OCI-LY7 (cell line): Measurements from ENCODE around the gene IRX3. TPM values are rescaled to one million over a fixed set of nuclear protein-coding genes. Genes with fewer than 3 reads are reported as not detected.

Experiments
- BruUV-seq: library from RNA; stranded (reverse); fragments of 400-500 nt; replicated peaks from 2 replicates; lab custom pipeline; 2021; lab: Mats Ljungman, UMichigan
- CTCF ChIA-PET: fragments of 300-600 bp; sonication (Branson Sonifier 250); formaldehyde crosslinking; loops from one replicate; lab custom pipeline; 2022; ENCODE audit warnings: antibody characterized with exemption; ENCODE audit not compliant: unreplicated experiment; lab: Charles Lee
- POLR2A ChIA-PET: fragments of 300-600 bp; sonication (Branson Sonifier 250); formaldehyde crosslinking; loops from one replicate; lab custom pipeline; 2022; ENCODE audit warnings: antibody characterized with exemption; lab: Charles Lee
- DNase-seq: peaks from one replicate; pipeline ENCODE4 v3.0.0-alpha.2; 2015; ENCODE audit warnings: low spot score
- H2AFZ ChIP-seq: fragments of 200-600 bp; sonication (generic), shearing (Covaris generic); 2 replicates; pipeline ENCODE4 v1.6.1; 2014; ENCODE audit warnings: mild to moderate bottlenecking, antibody characterized with exemption, low read length, moderate library complexity
- H3K27ac ChIP-seq: fragments of 200-600 bp; sonication (generic); 2 replicates; pipeline ENCODE4 v1.5.1; 2014; ENCODE audit warnings: mixed run types, low read depth, mild to moderate bottlenecking, moderate library complexity, low read length, inconsistent platforms; ENCODE audit not compliant: poor library complexity, severe bottlenecking
- H3K36me3 ChIP-seq: fragments of 200-600 bp; sonication (generic); 2 replicates; pipeline ENCODE4 v1.6.1; 2014; ENCODE audit warnings: mild to moderate bottlenecking, antibody characterized with exemption, low read length, moderate library complexity, mixed read lengths; ENCODE audit not compliant: insufficient read depth
- H3K4me1 ChIP-seq: fragments of 200-600 bp; sonication (generic); 2 replicates; pipeline ENCODE4 v1.5.1; 2014; ENCODE audit warnings: mild to moderate bottlenecking, low read length; ENCODE audit not compliant: insufficient read depth, poor library complexity, severe bottlenecking
- H3K4me2 ChIP-seq: fragments of 200-600 bp; sonication (generic); 2 replicates; pipeline ENCODE4 v1.6.1; 2014; ENCODE audit warnings: mild to moderate bottlenecking, low read length
- H3K4me3 ChIP-seq: fragments of 200-600 bp; sonication (generic); 2 replicates; pipeline ENCODE4 v1.5.1; 2014; ENCODE audit warnings: mild to moderate bottlenecking, low read depth, low read length; ENCODE audit not compliant: poor library complexity, severe bottlenecking
- H3K79me2 ChIP-seq: fragments of 200-600 bp; sonication (generic); 2 replicates; pipeline ENCODE4 v1.6.1; 2016; ENCODE audit warnings: low read depth, mild to moderate bottlenecking, low read length, moderate library complexity, mixed read lengths; ENCODE audit not compliant: insufficient read depth
- H3K9me2 ChIP-seq: fragments of 200-600 bp; sonication (generic); 2 replicates; pipeline ENCODE4 v1.6.1; 2016; ENCODE audit warnings: mild to moderate bottlenecking, low read length, mixed read lengths; ENCODE audit not compliant: insufficient read depth
- H3K9me3 ChIP-seq: fragments of 200-600 bp; sonication (generic); 2 replicates; pipeline ENCODE4 v1.6.1; 2014; ENCODE audit warnings: mild to moderate bottlenecking, mixed run types, low read length, mixed read lengths
- H4K20me1 ChIP-seq: fragments of 200-600 bp; sonication (generic); 2 replicates; pipeline ENCODE4 v1.6.1; 2014; ENCODE audit warnings: mild to moderate bottlenecking, antibody characterized with exemption, low read length, moderate library complexity, mixed read lengths; ENCODE audit not compliant: insufficient read depth
- EZH2phosphoT487 ChIP-seq: fragments of 200-600 bp; sonication (generic); IDR thresholded peaks from 2 replicates; pipeline ENCODE4 v1.6.1; 2018; ENCODE audit warnings: low read depth, borderline replicate concordance, mild to moderate bottlenecking, mixed run types, antibody characterized with exemption, low read length, moderate library complexity, mixed read lengths
- intact Hi-C: fragments of 100-400 bp; cut with micrococcal nuclease; formaldehyde crosslinking; loops from one replicate; pipeline ENCODE4 v1.10.0; 2022; ENCODE audit not compliant: unreplicated experiment
- total RNA-seq, 2 experiments: library from RNA; depleted of rRNA in 1 of 2; stranded (reverse); fragments of >200 nt in 1 of 2; shearing (Covaris generic) in 1 of 2; gene quantifications; 2 replicates each; pipeline ENCODE4 v1.2.3, GENCODE V29; 2014 to 2022
- TF ChIP-seq, protein P1 (sequence below): fragments of 200-600 bp; sonication (generic); conservative IDR thresholded peaks from 2 replicates; pipeline ENCODE4 v1.5.1; 2014; ENCODE audit warnings: mild to moderate bottlenecking, antibody characterized with exemption, low read length, moderate library complexity, mixed read lengths

The IRX3 gene
- total RNA-seq, 2 experiments from 2014 or later = not detected

DNA sequence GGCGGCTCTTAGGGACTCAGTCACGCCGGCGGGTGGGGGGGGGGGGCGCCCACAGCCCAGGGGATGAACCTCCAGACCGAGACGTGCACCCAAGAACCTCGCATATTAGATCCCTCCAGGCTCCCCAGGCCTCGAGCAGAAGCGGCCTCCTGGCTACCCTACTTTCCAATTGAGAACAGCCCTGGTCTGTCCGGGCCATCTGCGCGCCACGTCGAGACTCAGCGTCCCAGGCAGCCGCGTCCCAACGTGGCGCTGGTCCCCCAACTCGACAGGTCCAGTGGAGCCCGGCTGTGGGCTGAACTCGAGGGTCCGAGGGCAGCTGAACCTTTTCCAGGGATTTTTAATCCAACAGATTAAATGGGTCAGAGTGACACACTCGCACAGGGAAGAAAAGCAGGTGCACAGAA lies 2.3 kb upstream of the IRX3 start:
- no peak for DNase-seq
- intact Hi-C loops = no loop called here

DNA sequence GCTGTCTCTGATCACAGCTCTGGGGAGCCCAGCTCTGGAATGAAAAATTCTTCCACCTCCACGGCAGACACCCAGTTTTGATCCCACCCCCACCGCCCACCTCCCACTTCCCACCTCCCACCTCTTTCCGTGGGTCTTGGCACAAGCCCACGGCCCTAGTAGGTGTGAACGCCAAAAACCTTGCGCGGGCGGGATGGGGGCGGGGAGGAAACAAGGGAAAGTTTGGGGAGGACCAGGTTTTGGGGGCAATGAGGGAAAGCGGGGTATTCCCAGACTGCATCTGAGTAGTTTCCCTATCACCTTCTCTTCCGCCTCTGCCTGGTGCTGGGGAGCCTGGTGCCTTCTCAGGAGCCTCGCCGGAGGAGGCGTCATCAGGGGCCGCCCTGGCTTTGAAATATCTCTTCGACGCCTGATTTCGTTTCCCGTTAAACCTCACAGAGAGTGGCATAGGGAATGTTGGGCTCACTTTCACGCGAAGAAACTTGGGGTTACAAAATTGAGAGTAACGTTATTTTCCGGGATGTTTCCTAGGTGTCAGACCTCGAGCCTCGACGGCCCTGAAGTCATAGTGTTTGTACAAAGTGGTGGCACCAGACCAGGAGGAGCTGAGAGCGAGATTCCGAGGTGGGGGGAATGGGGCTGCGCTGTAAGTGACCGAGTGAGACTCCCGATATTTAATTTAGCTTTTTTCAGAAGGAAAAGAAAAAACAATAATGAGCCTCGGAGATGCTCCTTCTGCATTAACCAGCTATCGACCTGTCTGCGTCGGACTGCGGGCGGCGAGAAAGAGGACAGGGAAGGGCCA lies 1.6 kb upstream of the IRX3 start:
- Histone ChIP-seq H3K4me1 (no peaks in the 10 kb centered on the region), H2AFZ (no peak overlapping the region), H3K36me3 (no peaks in the 10 kb centered on the region), H3K27ac (no peak overlapping the region), H3K79me2 (no peaks in the 10 kb centered on the region), H3K9me3 (no peaks in the 10 kb centered on the region), H3K4me2 (no peak overlapping the region), H4K20me1 (no peaks in the 10 kb centered on the region), H3K4me3 (no peak overlapping the region), H3K9me2 (no peaks in the 10 kb centered on the region)
- POLR2A ChIA-PET = interaction anchor here (0.6 kb wide), 1 partner anchor 1185 kb away, joined by 4 read pairs; no protein-coding TSS in a partner anchor
- TF ChIP-seq, protein P1, sequence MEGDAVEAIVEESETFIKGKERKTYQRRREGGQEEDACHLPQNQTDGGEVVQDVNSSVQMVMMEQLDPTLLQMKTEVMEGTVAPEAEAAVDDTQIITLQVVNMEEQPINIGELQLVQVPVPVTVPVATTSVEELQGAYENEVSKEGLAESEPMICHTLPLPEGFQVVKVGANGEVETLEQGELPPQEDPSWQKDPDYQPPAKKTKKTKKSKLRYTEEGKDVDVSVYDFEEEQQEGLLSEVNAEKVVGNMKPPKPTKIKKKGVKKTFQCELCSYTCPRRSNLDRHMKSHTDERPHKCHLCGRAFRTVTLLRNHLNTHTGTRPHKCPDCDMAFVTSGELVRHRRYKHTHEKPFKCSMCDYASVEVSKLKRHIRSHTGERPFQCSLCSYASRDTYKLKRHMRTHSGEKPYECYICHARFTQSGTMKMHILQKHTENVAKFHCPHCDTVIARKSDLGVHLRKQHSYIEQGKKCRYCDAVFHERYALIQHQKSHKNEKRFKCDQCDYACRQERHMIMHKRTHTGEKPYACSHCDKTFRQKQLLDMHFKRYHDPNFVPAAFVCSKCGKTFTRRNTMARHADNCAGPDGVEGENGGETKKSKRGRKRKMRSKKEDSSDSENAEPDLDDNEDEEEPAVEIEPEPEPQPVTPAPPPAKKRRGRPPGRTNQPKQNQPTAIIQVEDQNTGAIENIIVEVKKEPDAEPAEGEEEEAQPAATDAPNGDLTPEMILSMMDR = no peak
- no peak for TF ChIP-seq EZH2phosphoT487
- intact Hi-C loops = no loop called here
- no TSS peak for BruUV-seq
- CTCF ChIA-PET = no interaction called here
- DNase-seq = no peak

More for the DNA sequence above, 2.3 kb upstream of the IRX3 start:
- Histone ChIP-seq H2AFZ (no peak overlapping the region), H3K9me2 (no peaks in the 10 kb centered on the region), H3K4me1 (no peaks in the 10 kb centered on the region), H3K9me3 (no peaks in the 10 kb centered on the region), H3K4me2 (no peak overlapping the region), H3K4me3 (no peak overlapping the region), H4K20me1 (no peaks in the 10 kb centered on the region), H3K27ac (no peak overlapping the region), H3K36me3 (no peaks in the 10 kb centered on the region), H3K79me2 (no peaks in the 10 kb centered on the region)
- BruUV-seq = no TSS peak
- TF ChIP-seq, protein P1 = no peak
- ChIA-PET CTCF (no interaction called here), POLR2A (interaction anchor here (0.6 kb wide), 1 partner anchor 1185 kb away, joined by 4 read pairs; no protein-coding TSS in a partner anchor)
